ENCODE measurements around the gene MRPL51. TPM values are rescaled to one million over a fixed set of nuclear protein-coding genes. Genes with fewer than 3 reads are reported as not detected.
"Not testable (repeated sequence)": the region's sequence is repeated elsewhere in the genome, so short reads cannot be mapped to it uniquely, and the experiment has no call there.

The MRPL51 gene
- 100 to 1,000 TPM; 212 to 241 TPM for total RNA-seq

GRCh38 chr12:6492838-6493496, at the start of gene MRPL51:
Gene MRPL51, minus strand, starts transcription at chr12:6493262. Its CDS starts 126 bp downstream, at chr12:6493136.
- DNase-seq, result peak; percentile 94
- ChIA-PET POLR2A (interaction anchor here (0.5 to 1.7 kb wide), 4 partner anchors 12 to 67 kb away, joined by 3 to 12 read pairs (median 5); partner anchors contain the start of genes GAPDH and VAMP1), CTCF (interaction anchor here (0.6 to 1.7 kb wide), 8 partner anchors 8 to 239 kb away, joined by 3 to 5 read pairs (median 3); no protein-coding TSS in a partner anchor)
- H3K4me3 Mint-ChIP-seq, result peak within 1 kb of the TSS; percentile 89
- H3K27ac Mint-ChIP-seq, result peak within 1 kb of the TSS; percentile 97
- peaks cover 42% of the 10 kb centered on the region for H3K36me3 Mint-ChIP-seq (ENCODE audit: low read depth)
- no peaks in the 10 kb centered on the region for H3K27me3 Mint-ChIP-seq
- H3K9me3 Mint-ChIP-seq, result no peaks in the 10 kb centered on the region
- peaks cover 37% of the 10 kb centered on the region for H3K4me1 Mint-ChIP-seq

DNA sequence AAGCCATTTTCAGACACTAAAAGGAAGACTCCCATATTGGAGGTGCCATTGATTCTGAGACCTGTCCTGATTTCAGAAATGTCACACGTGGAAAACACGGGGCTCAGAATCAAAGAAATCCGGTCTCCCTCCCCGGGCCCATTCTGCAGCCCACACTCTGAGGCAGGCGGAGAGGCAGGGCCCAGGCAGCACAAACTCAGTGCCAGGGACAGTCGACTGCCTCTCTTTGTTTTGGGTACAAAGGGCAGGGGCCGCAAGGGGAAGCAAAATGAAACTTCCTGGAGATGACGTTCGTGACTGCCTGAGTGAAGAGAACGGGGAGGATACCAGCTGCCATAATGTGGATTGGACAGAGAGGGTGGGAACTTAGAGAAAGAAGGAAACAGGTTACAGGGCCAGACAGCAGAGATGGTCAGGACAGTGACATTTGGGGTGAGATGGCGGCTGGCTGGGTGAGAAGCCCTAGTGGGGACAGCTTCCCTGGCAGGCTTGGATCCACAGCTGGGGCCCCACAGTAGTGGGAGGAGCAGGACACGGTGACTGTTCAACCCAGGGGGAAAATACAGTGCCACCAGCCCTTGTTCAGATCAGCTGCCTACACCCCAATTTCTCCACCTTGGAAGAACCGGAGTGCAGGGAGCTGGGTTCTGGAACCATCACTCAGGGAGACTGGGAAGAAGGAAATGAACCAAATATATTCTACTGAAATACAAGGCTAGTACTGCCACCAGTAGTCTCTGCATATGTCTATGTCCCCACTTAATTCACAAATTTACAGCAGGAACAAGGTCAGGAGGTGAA, 49.3 kb upstream of the MRPL51 start:
- H3K4me1 Mint-ChIP-seq, result peaks cover 53% of the 10 kb centered on the region
- POLR2A ChIA-PET, result no interaction called here
- peaks cover 37% of the 10 kb centered on the region for H3K36me3 Mint-ChIP-seq (ENCODE audit: low read depth)
- CTCF ChIA-PET, result interaction anchor here (1.6 to 6.4 kb wide), 2 partner anchors 12 to 116 kb away, joined by 4 to 135 read pairs; partner anchors contain the start of gene IFFO1
- no peak for DNase-seq
- no peaks in the 10 kb centered on the region for H3K27me3 Mint-ChIP-seq
- H3K4me3 Mint-ChIP-seq, result peak overlapping the region; percentile 11
- no peaks in the 10 kb centered on the region for H3K9me3 Mint-ChIP-seq
- peak overlapping the region; percentile 86 for H3K27ac Mint-ChIP-seq

GRCh38 chr12:6541371-6542165, 48.5 kb upstream of the MRPL51 start:
- no peak for DNase-seq
- no peaks in the 10 kb centered on the region for H3K27me3 Mint-ChIP-seq
- peaks cover 61% of the 10 kb centered on the region for H3K4me1 Mint-ChIP-seq
- ChIA-PET CTCF (interaction anchor here (0.6 to 6.4 kb wide), 8 partner anchors 13 to 331 kb away, joined by 3 to 135 read pairs (median 3); partner anchors contain the start of genes IFFO1, NOP2 and SPSB2), POLR2A (no interaction called here)
- H3K4me3 Mint-ChIP-seq, result no peak overlapping the region
- H3K9me3 Mint-ChIP-seq, result no peaks in the 10 kb centered on the region
- peak overlapping the region; percentile 86 for H3K27ac Mint-ChIP-seq
- peaks cover 44% of the 10 kb centered on the region for H3K36me3 Mint-ChIP-seq (ENCODE audit: low read depth)

- DNase-seq, result peak; percentile 63
- CTCF ChIA-PET, result interaction anchor here (0.6 to 6.4 kb wide), 11 partner anchors 14 to 332 kb away, joined by 3 to 135 read pairs (median 4); partner anchors contain the start of genes IFFO1 and SPSB2
- H3K27me3 Mint-ChIP-seq, result no peaks in the 10 kb centered on the region
- peaks cover 68% of the 10 kb centered on the region for H3K4me1 Mint-ChIP-seq
- POLR2A ChIA-PET, result interaction anchor here (1.2 kb wide), 1 partner anchor 13 kb away, joined by 4 read pairs; no protein-coding TSS in a partner anchor
- H3K4me3 Mint-ChIP-seq, result peak overlapping the region; percentile 60
- peaks cover 49% of the 10 kb centered on the region for H3K36me3 Mint-ChIP-seq (ENCODE audit: low read depth)
- no peaks in the 10 kb centered on the region for H3K9me3 Mint-ChIP-seq
- H3K27ac Mint-ChIP-seq, result peak overlapping the region; percentile 83
Measured at GRCh38 chr12:6540181-6540877, 47.3 kb upstream of the MRPL51 start.

- CTCF ChIA-PET, result interaction anchor here (0.6 to 6.4 kb wide), 14 partner anchors 15 to 352 kb away, joined by 3 to 135 read pairs (median 4); partner anchors contain the start of genes IFFO1 and NOP2
- Mint-ChIP-seq H3K4me3 (peak overlapping the region; percentile 25), H3K27me3 (no peaks in the 10 kb centered on the region), H3K4me1 (peaks cover 68% of the 10 kb centered on the region), H3K36me3 (ENCODE audit: low read depth) (peaks cover 52% of the 10 kb centered on the region), H3K9me3 (no peaks in the 10 kb centered on the region), H3K27ac (peak overlapping the region; percentile 83)
- no peak for DNase-seq
- POLR2A ChIA-PET, result interaction anchor here (1.2 kb wide), 1 partner anchor 13 kb away, joined by 4 read pairs; no protein-coding TSS in a partner anchor
Measured at GRCh38 chr12:6539707-6540134, 46.7 kb upstream of the MRPL51 start.

GRCh38 chr12:6539314-6539682, 46.2 kb upstream of the MRPL51 start:
- ChIA-PET POLR2A (interaction anchor here (0.7 to 1.2 kb wide), 2 partner anchors 14 to 227 kb away, joined by 3 to 4 read pairs; partner anchors contain the start of gene PTMS), CTCF (interaction anchor here (0.6 to 6.4 kb wide), 16 partner anchors 15 to 352 kb away, joined by 3 to 135 read pairs (median 4); partner anchors contain the start of genes IFFO1, NOP2 and SPSB2)
- Mint-ChIP-seq H3K4me3 (peak overlapping the region; percentile 25), H3K36me3 (ENCODE audit: low read depth) (peaks cover 49% of the 10 kb centered on the region), H3K4me1 (peaks cover 68% of the 10 kb centered on the region), H3K27me3 (no peaks in the 10 kb centered on the region), H3K27ac (no peak overlapping the region), H3K9me3 (no peaks in the 10 kb centered on the region)
- no peak for DNase-seq

- Mint-ChIP-seq H3K27me3 (no peaks in the 10 kb centered on the region), H3K9me3 (no peaks in the 10 kb centered on the region), H3K4me3 (no peak overlapping the region), H3K36me3 (ENCODE audit: low read depth) (peaks cover 50% of the 10 kb centered on the region), H3K4me1 (peaks cover 70% of the 10 kb centered on the region), H3K27ac (peak overlapping the region; percentile 74)
- CTCF ChIA-PET, result interaction anchor here (0.6 to 6.4 kb wide), 23 partner anchors 8 to 353 kb away, joined by 3 to 135 read pairs (median 5); partner anchors contain the start of genes IFFO1, NOP2, SPSB2 and TAPBPL
- POLR2A ChIA-PET, result interaction anchor here (0.7 to 1.2 kb wide), 5 partner anchors 9 to 228 kb away, joined by 3 to 4 read pairs (median 3); partner anchors contain the start of gene PTMS
- no peak for DNase-seq
Measured at GRCh38 chr12:6538420-6539313, 45.6 kb upstream of the MRPL51 start.

GRCh38 chr12:6537580-6538419, 44.7 kb upstream of the MRPL51 start:
- H3K27ac Mint-ChIP-seq, result peak overlapping the region; percentile 74
- H3K4me3 Mint-ChIP-seq, result peak overlapping the region; percentile 90
- ChIA-PET CTCF (interaction anchor here (0.6 to 6.4 kb wide), 35 partner anchors 9 to 353 kb away, joined by 3 to 135 read pairs (median 4); partner anchors contain the start of genes COPS7A, IFFO1, MRPL51 and SPSB2), POLR2A (interaction anchor here (0.6 to 1.0 kb wide), 5 partner anchors 9 to 234 kb away, joined by 3 to 4 read pairs (median 3); no protein-coding TSS in a partner anchor)
- H3K27me3 Mint-ChIP-seq, H3K9me3 Mint-ChIP-seq: not testable (repeated sequence)
- peaks cover 50% of the 10 kb centered on the region for H3K36me3 Mint-ChIP-seq (ENCODE audit: low read depth)
- H3K4me1 Mint-ChIP-seq, result peaks cover 75% of the 10 kb centered on the region
- peak; percentile 88 for DNase-seq

- Mint-ChIP-seq H3K27ac (peak overlapping the region; percentile 98), H3K4me3 (peak overlapping the region; percentile 90), H3K27me3 (no peaks in the 10 kb centered on the region), H3K36me3 (ENCODE audit: low read depth) (peaks cover 54% of the 10 kb centered on the region), H3K9me3 (no peaks in the 10 kb centered on the region), H3K4me1 (peaks cover 75% of the 10 kb centered on the region)
- CTCF ChIA-PET, result interaction anchor here (0.6 to 6.4 kb wide), 27 partner anchors 10 to 230 kb away, joined by 3 to 135 read pairs (median 4); partner anchors contain the start of genes COPS7A, IFFO1, MRPL51 and TAPBPL
- POLR2A ChIA-PET, result interaction anchor here (0.6 to 1.0 kb wide), 4 partner anchors 14 to 235 kb away, joined by 3 read pairs; no protein-coding TSS in a partner anchor
- no peak for DNase-seq
Measured at GRCh38 chr12:6536894-6537579, 44.0 kb upstream of the MRPL51 start.

Measured in activated CD4-positive, alpha-beta T cell treated with anti-CD3 and anti-CD28 coated beads, Interleukin-2, amount 10 ng/mL, durations not matched to agents 7 days and 5 days (primary cell).